ENCODE measurements around the gene MORC1. TPM values are rescaled to one million over a fixed set of nuclear protein-coding genes. Genes with fewer than 3 reads are reported as not detected.

Gene MORC1
- total and polyA plus RNA-seq, 4 donors = 0.02 to 0.33 (median 0.13) TPM

DNA sequence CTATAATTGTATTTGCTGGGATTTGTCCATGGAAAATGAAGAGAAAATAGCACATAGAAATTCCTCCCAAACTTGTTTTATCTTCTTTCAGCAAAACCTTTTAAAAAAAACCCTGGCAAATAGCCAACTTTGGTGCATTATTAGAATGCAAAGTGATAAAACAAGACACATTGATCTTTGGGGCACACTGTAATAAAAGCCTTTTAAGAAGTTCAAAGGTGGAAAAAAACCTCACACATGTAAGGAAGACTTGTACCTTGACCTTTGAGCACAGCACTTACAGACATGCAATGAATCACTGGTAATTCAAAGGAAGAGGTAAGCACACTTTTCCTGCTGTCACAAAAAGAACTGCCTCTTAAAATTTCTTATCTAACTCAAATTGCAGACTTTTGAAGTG is 8.0 kb upstream of the MORC1 start:
- Histone ChIP-seq H3K9me3 (ENCODE audit: control insufficient read depth in 4 of 4, low read length in 3 of 4) (no peaks in the 10 kb centered on the region), H3K9ac (ENCODE audit: low read depth in 1 of 2, low read length in 2 of 2) (no peak overlapping the region), H3K4me3 (ENCODE audit: low read depth in 1 of 3, low read length in 3 of 3) (no peak overlapping the region), H3K36me3 (ENCODE audit: control insufficient read depth in 4 of 4, insufficient read depth in 3 of 4, low read depth in 1 of 4, low read length in 3 of 4) (no peaks in the 10 kb centered on the region), H3K4me1 (ENCODE audit: control insufficient read depth in 4 of 4, insufficient read depth in 4 of 4, low read length in 3 of 4) (peaks cover 1 to 3% (median 2%) of the 10 kb centered on the region in 4 donors), H3K27me3 (ENCODE audit: control insufficient read depth in 4 of 4, insufficient read depth in 4 of 4, low read length in 3 of 4) (no peaks in the 10 kb centered on the region), H3K27ac (ENCODE audit: low read depth in 1 of 2, low read length in 2 of 2) (no peak overlapping the region)
- DNase-seq (ENCODE audit: low spot score) = no peak
- no peak for TF ChIP-seq SP1 (IDR thresholded peaks at IDR 0.05)
- TF ChIP-seq HNF4G (IDR thresholded peaks at IDR 0.05) = no peak
- TF ChIP-seq HNF4A (conservative IDR thresholded peaks at IDR 0.05) = peak; percentile 44 to 61
- no peak for TF ChIP-seq FOXA2 (IDR thresholded peaks at IDR 0.05)
- TF ChIP-seq GABPA (IDR thresholded peaks at IDR 0.05 in 1 of 2, conservative IDR thresholded peaks at IDR 0.05 in 1 of 2) = no peak
- TF ChIP-seq FOXA1 (IDR thresholded peaks at IDR 0.05) = no peak

DNA sequence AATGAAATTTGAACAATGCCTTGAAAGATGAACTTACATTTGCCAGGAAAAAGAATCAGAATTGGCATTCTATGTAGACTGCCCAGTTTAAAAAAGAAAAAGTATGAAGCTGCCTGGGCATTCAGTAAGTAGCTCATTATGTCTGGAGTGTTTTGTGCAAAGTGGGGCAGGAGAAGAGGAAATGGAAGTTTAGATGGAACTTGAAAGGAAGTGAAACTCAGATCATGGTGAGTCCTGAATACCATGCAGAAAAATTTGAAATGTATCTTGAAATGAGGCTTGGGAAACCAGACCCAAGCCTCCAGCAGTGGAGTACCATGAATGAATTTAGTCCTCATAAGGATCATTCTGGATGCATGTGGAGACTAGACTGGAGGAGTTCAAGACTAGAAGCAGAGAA is 4.8 kb upstream of the MORC1 start:
- no peaks in the 10 kb centered on the region for H3K36me3 ChIP-seq (ENCODE audit: control insufficient read depth in 4 of 4, insufficient read depth in 3 of 4, low read depth in 1 of 4, low read length in 3 of 4)
- no peaks in the 10 kb centered on the region for H3K9me3 ChIP-seq (ENCODE audit: control insufficient read depth in 4 of 4, low read length in 3 of 4)
- no peak for DNase-seq (ENCODE audit: low spot score)
- no peak overlapping the region for H3K9ac ChIP-seq (ENCODE audit: low read depth in 1 of 2, low read length in 2 of 2)
- H3K4me1 ChIP-seq (ENCODE audit: control insufficient read depth in 4 of 4, insufficient read depth in 4 of 4, low read length in 3 of 4) = peaks cover 0 to 5% (median 4%) of the 10 kb centered on the region in 4 donors
- H3K4me3 ChIP-seq (ENCODE audit: low read depth in 1 of 3, low read length in 3 of 3) = no peak overlapping the region
- no peaks in the 10 kb centered on the region for H3K27me3 ChIP-seq (ENCODE audit: control insufficient read depth in 4 of 4, insufficient read depth in 4 of 4, low read length in 3 of 4)
- TF ChIP-seq EGR1 (IDR thresholded peaks at IDR 0.05; ENCODE audit: low read depth in 2 of 2) = no peak
- TF ChIP-seq SP1 (IDR thresholded peaks at IDR 0.05) = no peak
- no peak for TF ChIP-seq HNF4A (conservative IDR thresholded peaks at IDR 0.05)
- TF ChIP-seq, protein P1, sequence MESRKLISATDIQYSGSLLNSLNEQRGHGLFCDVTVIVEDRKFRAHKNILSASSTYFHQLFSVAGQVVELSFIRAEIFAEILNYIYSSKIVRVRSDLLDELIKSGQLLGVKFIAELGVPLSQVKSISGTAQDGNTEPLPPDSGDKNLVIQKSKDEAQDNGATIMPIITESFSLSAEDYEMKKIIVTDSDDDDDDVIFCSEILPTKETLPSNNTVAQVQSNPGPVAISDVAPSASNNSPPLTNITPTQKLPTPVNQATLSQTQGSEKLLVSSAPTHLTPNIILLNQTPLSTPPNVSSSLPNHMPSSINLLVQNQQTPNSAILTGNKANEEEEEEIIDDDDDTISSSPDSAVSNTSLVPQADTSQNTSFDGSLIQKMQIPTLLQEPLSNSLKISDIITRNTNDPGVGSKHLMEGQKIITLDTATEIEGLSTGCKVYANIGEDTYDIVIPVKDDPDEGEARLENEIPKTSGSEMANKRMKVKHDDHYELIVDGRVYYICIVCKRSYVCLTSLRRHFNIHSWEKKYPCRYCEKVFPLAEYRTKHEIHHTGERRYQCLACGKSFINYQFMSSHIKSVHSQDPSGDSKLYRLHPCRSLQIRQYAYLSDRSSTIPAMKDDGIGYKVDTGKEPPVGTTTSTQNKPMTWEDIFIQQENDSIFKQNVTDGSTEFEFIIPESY (IDR thresholded peaks at IDR 0.05) = no peak
- TF ChIP-seq, protein P2, sequence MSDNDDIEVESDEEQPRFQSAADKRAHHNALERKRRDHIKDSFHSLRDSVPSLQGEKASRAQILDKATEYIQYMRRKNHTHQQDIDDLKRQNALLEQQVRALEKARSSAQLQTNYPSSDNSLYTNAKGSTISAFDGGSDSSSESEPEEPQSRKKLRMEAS (IDR thresholded peaks at IDR 0.05) = no peak
- TF ChIP-seq, protein P3, sequence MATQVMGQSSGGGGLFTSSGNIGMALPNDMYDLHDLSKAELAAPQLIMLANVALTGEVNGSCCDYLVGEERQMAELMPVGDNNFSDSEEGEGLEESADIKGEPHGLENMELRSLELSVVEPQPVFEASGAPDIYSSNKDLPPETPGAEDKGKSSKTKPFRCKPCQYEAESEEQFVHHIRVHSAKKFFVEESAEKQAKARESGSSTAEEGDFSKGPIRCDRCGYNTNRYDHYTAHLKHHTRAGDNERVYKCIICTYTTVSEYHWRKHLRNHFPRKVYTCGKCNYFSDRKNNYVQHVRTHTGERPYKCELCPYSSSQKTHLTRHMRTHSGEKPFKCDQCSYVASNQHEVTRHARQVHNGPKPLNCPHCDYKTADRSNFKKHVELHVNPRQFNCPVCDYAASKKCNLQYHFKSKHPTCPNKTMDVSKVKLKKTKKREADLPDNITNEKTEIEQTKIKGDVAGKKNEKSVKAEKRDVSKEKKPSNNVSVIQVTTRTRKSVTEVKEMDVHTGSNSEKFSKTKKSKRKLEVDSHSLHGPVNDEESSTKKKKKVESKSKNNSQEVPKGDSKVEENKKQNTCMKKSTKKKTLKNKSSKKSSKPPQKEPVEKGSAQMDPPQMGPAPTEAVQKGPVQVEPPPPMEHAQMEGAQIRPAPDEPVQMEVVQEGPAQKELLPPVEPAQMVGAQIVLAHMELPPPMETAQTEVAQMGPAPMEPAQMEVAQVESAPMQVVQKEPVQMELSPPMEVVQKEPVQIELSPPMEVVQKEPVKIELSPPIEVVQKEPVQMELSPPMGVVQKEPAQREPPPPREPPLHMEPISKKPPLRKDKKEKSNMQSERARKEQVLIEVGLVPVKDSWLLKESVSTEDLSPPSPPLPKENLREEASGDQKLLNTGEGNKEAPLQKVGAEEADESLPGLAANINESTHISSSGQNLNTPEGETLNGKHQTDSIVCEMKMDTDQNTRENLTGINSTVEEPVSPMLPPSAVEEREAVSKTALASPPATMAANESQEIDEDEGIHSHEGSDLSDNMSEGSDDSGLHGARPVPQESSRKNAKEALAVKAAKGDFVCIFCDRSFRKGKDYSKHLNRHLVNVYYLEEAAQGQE (IDR thresholded peaks at IDR 0.05) = no peak
- no peak for TF ChIP-seq YY1 (IDR thresholded peaks at IDR 0.05)
- no peak for TF ChIP-seq RXRA (IDR thresholded peaks at IDR 0.05)
- no peak for TF ChIP-seq NR2F2 (IDR thresholded peaks at IDR 0.05)
- TF ChIP-seq JUND (IDR thresholded peaks at IDR 0.05) = no peak
- TF ChIP-seq, protein P4, sequence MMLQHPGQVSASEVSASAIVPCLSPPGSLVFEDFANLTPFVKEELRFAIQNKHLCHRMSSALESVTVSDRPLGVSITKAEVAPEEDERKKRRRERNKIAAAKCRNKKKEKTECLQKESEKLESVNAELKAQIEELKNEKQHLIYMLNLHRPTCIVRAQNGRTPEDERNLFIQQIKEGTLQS (IDR thresholded peaks at IDR 0.05) = no peak
- TF ChIP-seq, protein P5, sequence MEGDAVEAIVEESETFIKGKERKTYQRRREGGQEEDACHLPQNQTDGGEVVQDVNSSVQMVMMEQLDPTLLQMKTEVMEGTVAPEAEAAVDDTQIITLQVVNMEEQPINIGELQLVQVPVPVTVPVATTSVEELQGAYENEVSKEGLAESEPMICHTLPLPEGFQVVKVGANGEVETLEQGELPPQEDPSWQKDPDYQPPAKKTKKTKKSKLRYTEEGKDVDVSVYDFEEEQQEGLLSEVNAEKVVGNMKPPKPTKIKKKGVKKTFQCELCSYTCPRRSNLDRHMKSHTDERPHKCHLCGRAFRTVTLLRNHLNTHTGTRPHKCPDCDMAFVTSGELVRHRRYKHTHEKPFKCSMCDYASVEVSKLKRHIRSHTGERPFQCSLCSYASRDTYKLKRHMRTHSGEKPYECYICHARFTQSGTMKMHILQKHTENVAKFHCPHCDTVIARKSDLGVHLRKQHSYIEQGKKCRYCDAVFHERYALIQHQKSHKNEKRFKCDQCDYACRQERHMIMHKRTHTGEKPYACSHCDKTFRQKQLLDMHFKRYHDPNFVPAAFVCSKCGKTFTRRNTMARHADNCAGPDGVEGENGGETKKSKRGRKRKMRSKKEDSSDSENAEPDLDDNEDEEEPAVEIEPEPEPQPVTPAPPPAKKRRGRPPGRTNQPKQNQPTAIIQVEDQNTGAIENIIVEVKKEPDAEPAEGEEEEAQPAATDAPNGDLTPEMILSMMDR (IDR thresholded peaks at IDR 0.05; ENCODE audit: low read depth, low read length, missing input control) = no peak
- TF ChIP-seq GABPA (IDR thresholded peaks at IDR 0.05 in 1 of 2, conservative IDR thresholded peaks at IDR 0.05 in 1 of 2) = no peak
- H3K27ac ChIP-seq (ENCODE audit: low read depth in 1 of 2, low read length in 2 of 2) = no peak overlapping the region

Measured in liver (tissue), 9 donors.